ENCODE results near the gene SLC44A4.
"Not testable (repeated sequence)": the region's sequence is repeated elsewhere in the genome, so short reads cannot be mapped to it uniquely, and the experiment has no call there.

SLC44A4 gene

DNA sequence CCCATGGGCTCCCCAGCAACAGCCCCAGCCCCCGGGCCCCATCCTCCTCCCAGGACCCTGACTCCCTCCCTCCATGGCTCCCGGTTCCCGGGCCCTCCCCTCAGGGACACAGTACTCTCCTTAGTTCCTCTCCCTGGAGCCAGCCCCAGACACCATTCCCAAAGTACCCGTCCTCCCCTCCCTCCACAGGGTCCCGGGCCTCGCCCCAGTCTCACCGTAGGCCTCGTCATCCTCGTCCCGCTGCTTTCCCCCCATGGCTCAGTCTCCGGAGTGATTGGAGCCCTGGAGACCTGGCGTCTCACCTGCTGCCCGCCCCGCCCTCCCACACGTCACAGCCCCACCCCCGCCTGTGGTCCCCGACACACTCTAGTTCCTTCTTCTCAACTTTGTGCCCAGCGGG lies at the start of gene SLC44A4:
Gene SLC44A4, minus strand, starts transcription at position 272 of the 400 bp plus-strand sequence. Its CDS starts 17 bp downstream, at position 255.
- DNase-seq (ENCODE audit: low read depth): no peak

GRCh38 chr6:31928672-31928939 lies 49.8 kb upstream of the SLC44A4 start:
- DNase-seq (ENCODE audit: low read depth): no peak

- DNase-seq (ENCODE audit: low read depth): no peak
Measured at GRCh38 chr6:31927863-31928671, 49.3 kb upstream of the SLC44A4 start.

GRCh38 chr6:31927242-31927862 lies 48.6 kb upstream of the SLC44A4 start, which contains the start of gene C2:
C2 (plus strand) TSS chr6:31927717; CDS start chr6:31927753, 36 bp downstream.
- no peak for DNase-seq (ENCODE audit: low read depth)

DNA sequence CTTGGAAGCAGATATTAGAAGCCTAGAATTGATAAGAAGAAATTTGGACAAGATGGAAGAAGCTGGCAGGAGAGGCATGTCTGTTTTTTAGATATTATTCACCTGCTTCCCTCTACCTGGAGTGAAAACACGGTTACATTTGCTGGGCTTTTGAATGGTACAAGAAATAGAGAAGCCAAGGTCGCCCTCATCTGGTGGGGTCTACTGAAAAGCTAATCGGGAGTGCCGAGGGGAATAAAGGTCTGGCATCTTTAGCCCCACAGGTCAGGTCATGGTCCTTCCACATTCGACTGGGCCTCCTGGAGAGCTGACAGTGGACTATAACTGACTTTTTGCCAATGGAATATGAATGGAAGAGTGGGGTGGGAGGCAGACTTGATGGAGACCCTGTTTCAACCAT lies 44.1 kb upstream of the SLC44A4 start:
- no peak for DNase-seq (ENCODE audit: low read depth)

GRCh38 chr6:31920811-31921210 lies 42.0 kb upstream of the SLC44A4 start:
- DNase-seq (ENCODE audit: low read depth): no peak

DNA sequence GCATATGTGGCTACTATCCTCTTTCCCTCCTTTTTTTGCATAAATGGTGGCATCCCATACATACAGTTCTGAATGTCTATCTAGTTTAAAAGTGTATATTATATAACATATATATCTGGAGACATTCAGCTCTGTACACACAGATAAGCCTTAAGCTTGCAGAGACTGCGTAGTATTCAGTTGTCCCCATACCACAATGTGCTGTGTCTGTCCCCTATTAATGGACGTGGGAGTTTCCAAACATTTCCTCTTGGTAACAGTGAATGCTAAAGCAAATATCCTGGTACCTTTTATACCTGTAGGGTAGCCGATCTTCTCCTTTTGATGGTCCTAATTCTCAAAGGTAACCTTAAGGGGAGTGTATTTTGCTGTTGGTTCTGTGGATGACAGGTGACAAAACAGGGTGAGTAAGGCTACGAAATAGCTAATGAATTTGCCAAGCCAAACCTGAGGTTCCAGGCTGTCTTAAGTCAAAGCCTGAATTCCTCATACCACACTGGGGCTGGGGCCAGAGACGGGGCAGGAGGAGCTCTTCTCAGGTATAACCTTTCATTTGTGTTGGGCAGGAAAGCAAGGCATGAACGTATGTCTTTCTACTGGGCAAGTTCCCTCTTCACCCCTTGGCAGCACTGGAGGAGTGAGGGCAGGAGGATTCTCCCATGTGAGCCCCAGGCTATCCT lies 41.0 kb upstream of the SLC44A4 start:
- DNase-seq (ENCODE audit: low read depth): no peak

GRCh38 chr6:31918069-31918720 lies 39.4 kb upstream of the SLC44A4 start:
- no peak for DNase-seq (ENCODE audit: low read depth)

GRCh38 chr6:31915756-31916155 lies 37.0 kb upstream of the SLC44A4 start:
- DNase-seq (ENCODE audit: low read depth): no peak

GRCh38 chr6:31915351-31915750 lies 36.6 kb upstream of the SLC44A4 start:
- no peak for DNase-seq (ENCODE audit: low read depth)

DNA sequence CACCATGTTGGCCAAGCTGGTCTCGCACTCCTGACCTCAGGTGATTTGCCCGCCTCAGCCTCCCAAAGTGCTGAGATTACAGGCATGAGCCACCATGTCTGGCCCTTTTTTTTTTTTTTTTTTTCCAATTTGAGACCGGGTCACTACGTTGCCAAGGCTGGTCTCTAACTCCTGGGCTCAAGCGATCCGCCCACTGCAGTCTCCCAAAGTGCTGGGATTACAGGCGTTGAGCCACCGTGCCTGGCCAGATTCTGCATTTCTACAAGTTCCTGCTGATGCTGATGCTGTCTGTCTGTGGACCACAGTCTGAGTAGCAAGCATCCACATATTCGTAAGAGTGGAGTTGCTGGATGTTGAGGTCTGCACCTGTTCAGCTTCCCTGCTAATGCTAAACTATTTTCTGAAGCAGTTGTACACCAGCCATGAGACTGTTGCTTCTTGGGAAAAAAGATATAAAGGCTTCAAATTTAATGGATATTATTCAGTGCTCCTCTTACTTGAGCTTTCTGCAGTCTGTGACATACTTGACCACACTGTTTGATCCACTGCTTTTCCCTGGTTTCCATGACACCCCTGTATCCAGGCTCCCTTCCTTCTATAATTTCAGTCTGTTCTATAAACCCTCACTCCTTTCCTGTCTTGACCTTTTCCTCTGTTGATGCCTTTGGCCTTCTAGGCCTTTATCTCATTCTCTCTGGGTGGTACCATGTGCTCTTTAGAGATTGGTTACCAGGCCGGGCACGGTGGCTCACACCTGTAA lies 33.2 kb upstream of the SLC44A4 start:
- no peak for DNase-seq (ENCODE audit: low read depth)

DNA sequence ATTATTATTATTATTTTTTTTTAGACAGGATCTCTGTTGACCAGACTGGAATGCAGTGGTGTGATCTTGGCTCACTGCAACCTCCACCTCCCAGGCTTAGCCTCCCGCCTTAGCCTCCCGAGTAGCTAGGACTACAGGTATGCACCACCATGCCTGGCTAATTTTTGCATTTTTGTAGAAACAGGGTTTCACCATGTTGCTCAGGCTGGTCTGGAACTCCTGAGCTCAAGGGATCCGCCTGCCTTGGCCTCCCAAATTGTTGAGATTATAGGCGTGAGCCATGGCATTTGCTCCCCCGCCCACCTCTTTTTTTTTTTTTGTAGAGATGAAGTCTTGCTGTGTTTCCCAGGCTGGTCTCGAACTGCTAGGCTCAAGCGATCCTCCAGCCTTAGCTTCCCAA lies 30.5 kb upstream of the SLC44A4 start:
- DNase-seq (ENCODE audit: low read depth): not testable (repeated sequence)

GRCh38 chr6:31908791-31909190 lies 30.0 kb upstream of the SLC44A4 start:
- DNase-seq (ENCODE audit: low read depth): no peak

- not testable (repeated sequence) for DNase-seq (ENCODE audit: low read depth)
Measured at GRCh38 chr6:31908255-31908654, 29.5 kb upstream of the SLC44A4 start.

- no peak for DNase-seq (ENCODE audit: low read depth)
Measured at GRCh38 chr6:31907158-31907813, 28.5 kb upstream of the SLC44A4 start.

DNA sequence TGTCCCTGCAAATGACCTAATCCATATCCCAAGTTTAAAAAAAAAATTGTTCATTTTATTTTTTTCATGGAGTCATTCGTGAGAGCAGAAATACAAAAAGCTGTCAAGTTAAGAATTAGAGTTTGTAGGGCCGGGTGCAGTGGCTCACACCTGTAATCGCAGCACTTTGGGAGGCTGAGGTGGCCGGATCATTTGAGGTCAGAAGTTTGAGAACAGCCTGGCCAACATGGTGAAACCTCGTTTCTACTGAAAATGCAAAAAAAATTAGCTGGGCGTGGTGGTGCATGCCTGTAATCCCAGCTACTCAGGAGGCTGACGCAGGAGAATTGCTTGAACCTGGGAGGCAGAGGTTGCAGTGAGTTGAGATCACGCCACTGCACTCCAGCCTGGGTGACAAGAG lies 27.9 kb upstream of the SLC44A4 start:
- not testable (repeated sequence) for DNase-seq (ENCODE audit: low read depth)

GRCh38 chr6:31906122-31906521 lies 27.3 kb upstream of the SLC44A4 start:
- no peak for DNase-seq (ENCODE audit: low read depth)

DNA sequence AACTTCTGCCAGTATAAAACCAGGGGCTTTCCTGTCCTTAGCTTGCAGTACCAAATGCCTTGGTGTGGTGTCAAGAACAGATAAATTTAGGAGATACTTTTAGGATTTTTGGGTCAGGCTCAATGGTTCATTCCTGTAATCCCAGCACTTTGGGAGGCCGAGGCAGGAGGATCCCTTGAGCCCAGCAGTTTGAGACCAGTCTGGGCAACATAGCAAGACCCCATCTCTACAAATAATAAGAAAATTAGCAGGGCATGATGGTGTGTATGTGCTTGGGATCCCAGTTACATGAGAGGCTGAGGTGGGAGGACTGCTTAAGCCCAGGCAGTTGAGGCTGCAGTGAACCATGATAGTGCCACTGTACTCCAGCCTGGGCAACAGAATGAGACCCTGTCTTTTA lies 26.2 kb upstream of the SLC44A4 start:
- DNase-seq (ENCODE audit: low read depth): no peak

DNA sequence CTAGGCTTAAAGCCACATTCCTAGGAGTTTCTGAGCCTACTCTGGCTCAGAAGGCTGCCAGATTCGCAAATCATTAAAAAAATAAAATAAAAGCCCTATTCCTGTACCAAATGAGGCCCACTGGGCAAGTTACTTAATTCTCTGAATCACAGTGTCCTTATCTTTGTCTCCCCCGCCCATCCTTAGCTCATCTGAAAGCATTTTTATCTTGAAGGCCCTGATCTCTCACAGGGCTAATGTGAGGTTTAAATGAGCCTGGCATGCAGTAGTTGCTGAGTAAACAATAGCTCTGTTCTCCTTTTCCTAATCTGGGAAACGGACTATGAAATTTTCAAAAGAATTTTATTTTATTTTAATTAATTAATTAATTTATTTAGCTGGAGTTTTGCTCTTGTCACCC lies 25.2 kb upstream of the SLC44A4 start:
- no peak for DNase-seq (ENCODE audit: low read depth)

- DNase-seq (ENCODE audit: low read depth): peak; percentile 82
Measured at GRCh38 chr6:31901953-31902643, 23.3 kb upstream of the SLC44A4 start, which contains the start of gene ZBTB12. ZBTB12 (minus strand) TSS chr6:31902086; CDS start chr6:31901305, 781 bp downstream.
